H1 (cell line): ENCODE results near the gene GPR171. TPM values are rescaled to one million over a fixed set of nuclear protein-coding genes. Genes with fewer than 3 reads are reported as not detected.
A peak's percentile ranks its signal among the peaks of the same experiment; 100 is the strongest.

Experiments used
- CTCF ChIA-PET: fragments of 300-600 bp; sonication (Branson Sonifier 250); formaldehyde crosslinking; loops from one replicate; lab custom pipeline; 2021; ENCODE audit not compliant: partially characterized antibody; lab: Charles Lee
- POLR2A ChIA-PET: fragments of 300-600 bp; sonication (Branson Sonifier 250); formaldehyde crosslinking; loops from one replicate; lab custom pipeline; 2021; ENCODE audit warnings: inconsistent platforms; ENCODE audit not compliant: partially characterized antibody; lab: Charles Lee
- DNase-seq, 2 experiments: peaks; one replicate each; pipeline versions ENCODE4 v3.0.0 to v3.0.0-alpha.2; 2010 to 2022; ENCODE audit warnings: low spot score in 2 of 2, low read depth in 1 of 2, mixed read lengths in 1 of 2
- FAIRE-seq: peaks from 2 replicates; lab custom pipeline; 2011; peaks lifted over from hg19 to GRCh38; lab: Jason Lieb, UNC
- H2AFZ ChIP-seq: 2 replicates; pipeline ENCODE4 v1.8.1; 2012; ENCODE audit warnings: low read length, inconsistent platforms
- H2AK5ac ChIP-seq: 2 replicates; pipeline ENCODE4 v1.6.1; 2013; ENCODE audit warnings: low read depth, low read length
- H2BK120ac ChIP-seq: replicated peaks from 2 replicates; pipeline ENCODE3; 2013; ENCODE audit warnings: low read depth, low read length, inconsistent platforms
- H2BK12ac ChIP-seq: 2 replicates; pipeline ENCODE4 v1.6.1; 2013; ENCODE audit warnings: low read depth, low read length
- H2BK15ac ChIP-seq: 2 replicates; pipeline ENCODE4 v1.6.1; 2013; ENCODE audit warnings: low read length
- H2BK20ac ChIP-seq: 2 replicates; pipeline ENCODE4 v1.6.1; 2013; ENCODE audit warnings: low read length
- H2BK5ac ChIP-seq: 2 replicates; pipeline ENCODE4 v1.6.1; 2013; ENCODE audit warnings: low read depth, low read length
- H3K14ac ChIP-seq: 2 replicates; pipeline ENCODE4 v1.6.1; 2013; ENCODE audit warnings: inconsistent platforms; ENCODE audit not compliant: insufficient read length
- H3K18ac ChIP-seq: 2 replicates; pipeline ENCODE4 v1.6.1; 2013; ENCODE audit warnings: low read length; ENCODE audit errors: extremely low read depth
- H3K23ac ChIP-seq: 2 replicates; pipeline ENCODE4 v1.6.1; 2013; ENCODE audit warnings: inconsistent platforms; ENCODE audit not compliant: insufficient read length
- H3K23me2 ChIP-seq: 2 replicates; pipeline ENCODE4 v1.6.1; 2013; ENCODE audit warnings: low read depth, low read length
- H3K27ac ChIP-seq: 2 replicates; pipeline ENCODE4 v1.6.1; 2011; ENCODE audit warnings: low read depth, low read length, inconsistent platforms
- H3K27me3 ChIP-seq, 4 experiments: replicated peaks in 1 of 4; 1 replicate in 1 of 4; 2 replicates in 3 of 4; pipeline versions ENCODE4 v1.6.1 to v1.8.1; 2011 to 2013; ENCODE audit warnings: low read length in 3 of 4, mild to moderate bottlenecking in 3 of 4, inconsistent platforms in 2 of 4, mixed read lengths in 2 of 4, moderate library complexity in 1 of 4; ENCODE audit not compliant: control insufficient read depth in 3 of 4, insufficient read depth in 3 of 4; ENCODE audit errors: extremely low read depth in 1 of 4
- H3K36me3 ChIP-seq, 4 experiments: 2 replicates each; pipeline versions ENCODE4 v1.6.1 to v1.8.1; 2011 to 2013; ENCODE audit warnings: mild to moderate bottlenecking in 4 of 4, low read length in 3 of 4, moderate library complexity in 2 of 4, control low read depth in 1 of 4, inconsistent platforms in 1 of 4; ENCODE audit not compliant: insufficient read depth in 4 of 4, control insufficient read depth in 2 of 4
- H3K4ac ChIP-seq: replicated peaks from 2 replicates; pipeline ENCODE3; 2013; ENCODE audit warnings: low read length, low read depth, mixed read lengths, inconsistent platforms; ENCODE audit not compliant: insufficient read length
- H3K4me1 ChIP-seq, 4 experiments: replicated peaks in 1 of 4; 1 replicate in 1 of 4; 2 replicates in 3 of 4; pipeline versions ENCODE4 v1.6.1 to v1.8.1; 2011 to 2013; ENCODE audit warnings: low read length in 3 of 4, inconsistent platforms in 2 of 4, mixed read lengths in 1 of 4; ENCODE audit not compliant: insufficient read depth in 4 of 4, control insufficient read depth in 3 of 4
- H3K4me2 ChIP-seq, 2 experiments: 2 replicates each; pipeline versions ENCODE4 v1.6.1 to v1.8.1; 2011 to 2013; ENCODE audit warnings: low read depth in 2 of 2, low read length in 2 of 2, control low read depth in 1 of 2, inconsistent platforms in 1 of 2, mild to moderate bottlenecking in 1 of 2; ENCODE audit not compliant: insufficient read depth in 1 of 2
- H3K4me3 ChIP-seq, 4 experiments: fragments of 200-600, 300-600 bp in 1 of 4; sonication (generic), shearing (Covaris generic), sonication (Bioruptor Twin) in 1 of 4; 2 replicates each; pipeline versions ENCODE4 v1.5.1 to v1.8.1; 2011 to 2016; ENCODE audit warnings: low read length in 4 of 4, low read depth in 3 of 4, control low read depth in 2 of 4, inconsistent platforms in 2 of 4, mild to moderate bottlenecking in 2 of 4, mixed read lengths in 1 of 4, moderate library complexity in 1 of 4; ENCODE audit not compliant: insufficient read depth in 2 of 4; ENCODE audit errors: extremely low read depth in 1 of 4
- H3K56ac ChIP-seq: replicated peaks from 2 replicates; pipeline ENCODE3; 2013; ENCODE audit warnings: low read depth, mild to moderate bottlenecking, mixed read lengths, low read length, inconsistent platforms; ENCODE audit not compliant: insufficient read length
- H3K79me1 ChIP-seq: 2 replicates; pipeline ENCODE4 v1.6.1; 2013; ENCODE audit warnings: low read depth, low read length, control low read depth
- H3K79me2 ChIP-seq, 2 experiments: 2 replicates each; pipeline versions ENCODE4 v1.6.1 to v1.8.1; 2012 to 2013; ENCODE audit warnings: low read length in 2 of 2, mild to moderate bottlenecking in 2 of 2, inconsistent platforms in 1 of 2; ENCODE audit not compliant: insufficient read depth in 2 of 2, control insufficient read depth in 1 of 2
- H3K9ac ChIP-seq, 4 experiments: replicated peaks in 1 of 4; 1 replicate in 1 of 4; 2 replicates in 3 of 4; pipeline versions ENCODE4 v1.6.1 to v1.8.1; 2011 to 2013; ENCODE audit warnings: low read depth in 3 of 4, low read length in 3 of 4, control low read depth in 2 of 4, mild to moderate bottlenecking in 2 of 4, moderate library complexity in 2 of 4, inconsistent platforms in 1 of 4; ENCODE audit errors: extremely low read depth in 1 of 4
- H3K9me3 ChIP-seq, 2 experiments: 2 replicates each; pipeline versions ENCODE4 v1.6.1 to v1.8.1; 2012 to 2013; ENCODE audit warnings: mild to moderate bottlenecking in 2 of 2, moderate library complexity in 2 of 2, control low read depth in 1 of 2, inconsistent platforms in 1 of 2, low read depth in 1 of 2, low read length in 1 of 2, mixed read lengths in 1 of 2; ENCODE audit not compliant: insufficient read depth in 2 of 2
- H4K20me1 ChIP-seq, 2 experiments: replicated peaks in 1 of 2; 2 replicates each; pipeline versions ENCODE3 to v1.8.1; 2011 to 2013; ENCODE audit warnings: inconsistent platforms in 2 of 2, low read length in 2 of 2, mild to moderate bottlenecking in 1 of 2; ENCODE audit not compliant: insufficient read depth in 2 of 2, control insufficient read depth in 1 of 2
- H4K5ac ChIP-seq: 2 replicates; pipeline ENCODE4 v1.6.1; 2013; ENCODE audit warnings: low read length, low read depth, mixed read lengths, inconsistent platforms; ENCODE audit not compliant: insufficient read length
- H4K8ac ChIP-seq: 2 replicates; pipeline ENCODE4 v1.8.0; 2013; ENCODE audit warnings: mild to moderate bottlenecking, moderate library complexity, low read length, inconsistent platforms; ENCODE audit not compliant: insufficient read depth; ENCODE audit errors: extremely low read depth
- H4K91ac ChIP-seq: replicated peaks from 2 replicates; pipeline ENCODE3; 2013; ENCODE audit warnings: low read length, mixed read lengths, inconsistent platforms; ENCODE audit not compliant: insufficient read length
- CEBPB ChIP-seq: IDR thresholded peaks from 2 replicates; pipeline ENCODE4 v1.6.1; 2012; ENCODE audit warnings: low read depth, low read length
- CTCF ChIP-seq, 3 experiments: IDR thresholded peaks; 1 replicate in 2 of 3; 2 replicates in 1 of 3; pipeline versions ENCODE4 v1.5.1 to v1.6.1; 2011; ENCODE audit warnings: low read length in 3 of 3, mild to moderate bottlenecking in 3 of 3, inconsistent platforms in 2 of 3, low read depth in 1 of 3, moderate library complexity in 1 of 3; ENCODE audit not compliant: insufficient read depth in 1 of 3; ENCODE audit errors: control extremely low read depth in 1 of 3
- KDM4A ChIP-seq: IDR thresholded peaks from one replicate; pipeline ENCODE4 v1.7.1; 2012; ENCODE audit warnings: low read depth, mild to moderate bottlenecking, moderate library complexity, low read length, inconsistent platforms; ENCODE audit not compliant: severe bottlenecking
- MAFK ChIP-seq: IDR thresholded peaks from 2 replicates; pipeline ENCODE4 v1.6.1; 2012; ENCODE audit warnings: low read depth, mild to moderate bottlenecking, improper control_type of control experiment, low read length
- RAD21 ChIP-seq, 2 experiments: IDR thresholded peaks in 1 of 2; conservative IDR thresholded peaks in 1 of 2; 2 replicates each; pipeline ENCODE4 v1.6.1; 2011; ENCODE audit warnings: low read depth in 2 of 2, low read length in 2 of 2, improper control_type of control experiment in 1 of 2, inconsistent platforms in 1 of 2, mild to moderate bottlenecking in 1 of 2, moderate library complexity in 1 of 2
- SP1 ChIP-seq: IDR thresholded peaks from 2 replicates; pipeline ENCODE4 v1.6.1; 2011; ENCODE audit warnings: low read depth, low read length
- WGBS, 2 experiments: shearing (Covaris generic) in 1 of 2; methylation state at CpG; one replicate each; pipeline versions ENCODE4 v1.1.6 to v1.1.7; 2013 to 2015; ENCODE audit warnings: low lambda C conversion rate in 2 of 2, mixed read lengths in 2 of 2, inconsistent platforms in 1 of 2, low coverage in 1 of 2, missing lambda C conversion rate in 1 of 2; ENCODE audit not compliant: insufficient replicate concordance in 2 of 2, insufficient coverage in 1 of 2, insufficient read length in 1 of 2; ENCODE audit errors: extremely low coverage in 1 of 2, missing lambda C conversion rate in 1 of 2; 5-methylcytosine and 5-hydroxymethylcytosine counted together
- polyA plus RNA-seq, 7 experiments: library from polyadenylated mRNA; depleted of rRNA in 3 of 7; stranded (reverse) in 5 of 7; unstranded in 2 of 7; fragments of >200 nt in 5 of 7; fragments of 200-250 nt in 2 of 7; gene quantifications; 1 replicate in 5 of 7; 2 replicates in 1 of 7; 4 replicates in 1 of 7; pipeline versions ENCODE4 v1.2.1 to v1.2.3, GENCODE V29; 2011 to 2013; ENCODE audit warnings: missing spikeins in 2 of 7, mixed read lengths in 2 of 7
- total RNA-seq: library from RNA; stranded (reverse); fragmentation: NEBNext Ultra II Directional; extraction: Animal tissue kit (Norgen Biotek cat#: 25700); gene quantifications from 2 replicates; pipeline ENCODE4 v1.2.1, GENCODE V29; 2021

GPR171 gene
- total and polyA plus RNA-seq, 2 of the 8 experiments (the other 6 are each of a cell fraction or from before 2014, with no cell fraction given), result not detected

- WGBS, 2 experiments, result 61% methylated on average over 9 of the region's 9 CpGs; no CpG with 5 or more reads in 1 of the 2 experiments
- no peak overlapping the region for H4K5ac ChIP-seq
- no peak overlapping the region for H3K18ac ChIP-seq
- ChIA-PET CTCF (interaction anchor here (0.7 to 8.6 kb wide), 46 partner anchors 8 to 691 kb away, joined by 3 to 155 read pairs (median 5); partner anchors contain the start of gene P2RY14), POLR2A (no interaction called here)
- peaks cover 0 to 19% (median 9%) of the 10 kb centered on the region in 4 experiments; a peak in 4 of 7 replicates for H3K4me1 ChIP-seq
- peak; percentile 33 to 84 for DNase-seq
- no peak overlapping the region for H3K14ac ChIP-seq
- no peak overlapping the region for H3K4ac ChIP-seq
- no peak overlapping the region for H2BK5ac ChIP-seq
- no peak overlapping the region for H3K27ac ChIP-seq
- H3K4me3 ChIP-seq, result no peak overlapping the region
- H3K79me1 ChIP-seq, result no peaks in the 10 kb centered on the region
- no peak overlapping the region for H2BK120ac ChIP-seq
- H4K20me1 ChIP-seq, result no peaks in the 10 kb centered on the region
- no peak overlapping the region for H3K9ac ChIP-seq
- FAIRE-seq, result peak; percentile 98
- no peak overlapping the region for H2BK12ac ChIP-seq
- H2AFZ ChIP-seq, result no peak overlapping the region
- no peak overlapping the region for H3K4me2 ChIP-seq
- H2BK15ac ChIP-seq, result no peak overlapping the region
- H3K23ac ChIP-seq, result no peak overlapping the region
- no peak overlapping the region for H2BK20ac ChIP-seq
- no peak overlapping the region for H4K91ac ChIP-seq
- no peaks in the 10 kb centered on the region for H3K79me2 ChIP-seq
- H3K56ac ChIP-seq, result no peak overlapping the region
- no peaks in the 10 kb centered on the region for H3K27me3 ChIP-seq
- no peak overlapping the region for H2AK5ac ChIP-seq
- no peak overlapping the region for H4K8ac ChIP-seq
- no peaks in the 10 kb centered on the region for H3K36me3 ChIP-seq
- no peaks in the 10 kb centered on the region for H3K23me2 ChIP-seq
- peak; percentile 96 to 99 for TF ChIP-seq RAD21 (IDR thresholded peaks at IDR 0.05 in 1 of 2, conservative IDR thresholded peaks at IDR 0.05 in 1 of 2; ENCODE audit: low read depth in 2 of 2, low read length in 2 of 2)
- TF ChIP-seq MAFK, result no peak
- TF ChIP-seq SP1, result no peak
- peak; percentile 79 to 89 (median 85) for TF ChIP-seq CTCF (IDR thresholded peaks at IDR 0.05; ENCODE audit: control extremely low read depth in 1 of 3, insufficient read depth in 1 of 3, low read depth in 1 of 3, low read length in 3 of 3)
- TF ChIP-seq CEBPB, result 0 out of 2 replicates have a peak, but pooled peaks have one; percentile 21
- TF ChIP-seq KDM4A, result no peak
- no peaks in the 10 kb centered on the region for H3K9me3 ChIP-seq
Observed at GRCh38 chr3:151227807-151228665, 25.0 kb upstream of the GPR171 start.
